ENCODE data around the gene NANOS1. TPM values are rescaled to one million over a fixed set of nuclear protein-coding genes. Genes with fewer than 3 reads are reported as not detected.

Gene NANOS1, protein sequence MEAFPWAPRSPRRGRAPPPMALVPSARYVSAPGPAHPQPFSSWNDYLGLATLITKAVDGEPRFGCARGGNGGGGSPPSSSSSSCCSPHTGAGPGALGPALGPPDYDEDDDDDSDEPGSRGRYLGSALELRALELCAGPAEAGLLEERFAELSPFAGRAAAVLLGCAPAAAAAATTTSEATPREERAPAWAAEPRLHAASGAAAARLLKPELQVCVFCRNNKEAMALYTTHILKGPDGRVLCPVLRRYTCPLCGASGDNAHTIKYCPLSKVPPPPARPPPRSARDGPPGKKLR
- total RNA-seq = 2.9 TPM
- long read RNA-seq, full-length matches to known transcripts = 13 of 13 reads
- long read RNA-seq, partial matches to known transcripts = 0 of 13 reads
- long read RNA-seq, other reads (novel, unspliced or antisense) = 0 of 13 reads

DNA sequence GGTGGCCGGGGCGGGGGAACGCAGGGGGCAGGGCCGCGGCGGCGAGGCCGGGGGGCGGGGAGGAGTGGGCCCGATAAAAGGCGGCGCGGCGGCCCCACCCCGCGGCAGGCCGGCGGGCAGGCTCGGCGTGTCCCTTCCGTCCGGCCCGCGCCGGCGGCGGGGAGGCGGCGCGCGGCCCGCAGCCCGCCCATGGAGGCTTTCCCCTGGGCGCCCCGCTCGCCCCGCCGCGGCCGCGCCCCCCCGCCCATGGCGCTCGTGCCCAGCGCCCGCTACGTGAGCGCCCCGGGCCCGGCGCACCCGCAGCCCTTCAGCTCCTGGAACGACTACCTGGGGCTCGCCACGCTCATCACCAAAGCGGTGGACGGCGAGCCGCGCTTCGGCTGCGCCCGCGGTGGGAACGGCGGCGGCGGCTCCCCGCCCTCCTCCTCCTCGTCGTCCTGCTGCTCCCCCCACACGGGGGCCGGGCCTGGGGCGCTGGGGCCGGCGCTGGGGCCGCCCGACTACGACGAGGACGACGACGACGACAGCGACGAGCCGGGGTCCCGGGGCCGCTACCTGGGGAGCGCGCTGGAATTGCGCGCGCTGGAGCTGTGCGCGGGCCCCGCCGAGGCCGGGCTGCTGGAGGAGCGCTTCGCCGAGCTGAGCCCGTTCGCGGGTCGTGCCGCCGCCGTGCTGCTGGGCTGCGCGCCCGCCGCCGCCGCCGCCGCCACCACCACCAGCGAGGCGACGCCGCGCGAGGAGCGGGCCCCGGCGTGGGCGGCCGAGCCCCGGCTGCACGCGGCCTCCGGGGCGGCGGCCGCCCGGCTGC, at the start of gene NANOS1:
TSS of gene NANOS1 (plus strand) at position 102 of the 808 bp plus-strand sequence. CDS start at position 190, 88 bp downstream.
- intact Hi-C loops (cut with DNase I) = no loop called here
- no peaks in the 10 kb centered on the region for H3K27me3 ChIP-seq
- peaks cover 13% of the 10 kb centered on the region for H3K4me1 ChIP-seq
- peak within 1 kb of the TSS; percentile 60 for H3K4me3 ChIP-seq
- peaks cover 22% of the 10 kb centered on the region for H3K36me3 ChIP-seq
- ATAC-seq = no peak
- TF ChIP-seq, protein P1, sequence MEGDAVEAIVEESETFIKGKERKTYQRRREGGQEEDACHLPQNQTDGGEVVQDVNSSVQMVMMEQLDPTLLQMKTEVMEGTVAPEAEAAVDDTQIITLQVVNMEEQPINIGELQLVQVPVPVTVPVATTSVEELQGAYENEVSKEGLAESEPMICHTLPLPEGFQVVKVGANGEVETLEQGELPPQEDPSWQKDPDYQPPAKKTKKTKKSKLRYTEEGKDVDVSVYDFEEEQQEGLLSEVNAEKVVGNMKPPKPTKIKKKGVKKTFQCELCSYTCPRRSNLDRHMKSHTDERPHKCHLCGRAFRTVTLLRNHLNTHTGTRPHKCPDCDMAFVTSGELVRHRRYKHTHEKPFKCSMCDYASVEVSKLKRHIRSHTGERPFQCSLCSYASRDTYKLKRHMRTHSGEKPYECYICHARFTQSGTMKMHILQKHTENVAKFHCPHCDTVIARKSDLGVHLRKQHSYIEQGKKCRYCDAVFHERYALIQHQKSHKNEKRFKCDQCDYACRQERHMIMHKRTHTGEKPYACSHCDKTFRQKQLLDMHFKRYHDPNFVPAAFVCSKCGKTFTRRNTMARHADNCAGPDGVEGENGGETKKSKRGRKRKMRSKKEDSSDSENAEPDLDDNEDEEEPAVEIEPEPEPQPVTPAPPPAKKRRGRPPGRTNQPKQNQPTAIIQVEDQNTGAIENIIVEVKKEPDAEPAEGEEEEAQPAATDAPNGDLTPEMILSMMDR (IDR thresholded peaks at IDR 0.05) = no peak
- no peak for DNase-seq
- no peaks in the 10 kb centered on the region for H3K9me3 ChIP-seq
- H3K27ac ChIP-seq = no peak within 1 kb of the TSS

DNA sequence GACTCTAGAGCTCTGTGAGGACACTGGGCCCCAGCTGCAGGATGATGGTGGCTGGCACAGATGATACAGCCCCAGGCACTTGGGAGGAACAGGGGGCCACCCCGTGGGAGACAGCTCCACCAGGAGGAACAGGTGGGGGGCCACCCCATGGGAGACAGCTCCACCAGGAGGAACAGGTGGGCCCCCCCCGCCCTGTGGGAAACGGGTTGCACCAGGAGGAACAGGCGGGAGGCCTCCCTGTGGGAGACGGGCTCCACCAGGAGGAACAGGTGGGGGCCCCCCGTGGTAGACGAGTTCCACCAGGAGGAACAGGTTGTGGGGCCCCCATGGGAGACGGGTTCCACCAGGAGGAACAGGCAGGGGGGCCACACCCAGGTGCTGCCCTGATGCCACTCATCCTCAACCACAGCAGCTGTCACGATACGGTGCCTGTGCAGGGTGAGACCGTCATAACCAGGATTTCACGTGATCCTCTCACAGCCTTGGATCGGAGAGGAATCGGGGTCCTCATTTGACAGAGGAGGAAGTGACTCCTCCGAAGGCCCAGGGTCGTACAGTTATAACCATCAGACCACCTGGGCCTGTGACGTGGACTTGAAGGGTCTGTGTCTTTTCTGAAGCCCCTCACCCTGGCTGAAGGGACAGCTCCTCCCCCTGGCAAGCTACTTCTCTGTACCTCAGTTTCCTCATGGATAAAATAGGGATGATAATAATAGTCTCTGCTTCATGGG, 49.2 kb upstream of the NANOS1 start:
- H3K4me1 ChIP-seq = no peaks in the 10 kb centered on the region
- intact Hi-C loops (cut with DNase I) = no loop called here
- no peaks in the 10 kb centered on the region for H3K27me3 ChIP-seq
- H3K4me3 ChIP-seq = no peak overlapping the region
- ATAC-seq (peak; percentile 14), DNase-seq (no peak)
- no peaks in the 10 kb centered on the region for H3K36me3 ChIP-seq
- TF ChIP-seq, protein P1 (IDR thresholded peaks at IDR 0.05) = no peak
- no peaks in the 10 kb centered on the region for H3K9me3 ChIP-seq
- no peak overlapping the region for H3K27ac ChIP-seq

DNA sequence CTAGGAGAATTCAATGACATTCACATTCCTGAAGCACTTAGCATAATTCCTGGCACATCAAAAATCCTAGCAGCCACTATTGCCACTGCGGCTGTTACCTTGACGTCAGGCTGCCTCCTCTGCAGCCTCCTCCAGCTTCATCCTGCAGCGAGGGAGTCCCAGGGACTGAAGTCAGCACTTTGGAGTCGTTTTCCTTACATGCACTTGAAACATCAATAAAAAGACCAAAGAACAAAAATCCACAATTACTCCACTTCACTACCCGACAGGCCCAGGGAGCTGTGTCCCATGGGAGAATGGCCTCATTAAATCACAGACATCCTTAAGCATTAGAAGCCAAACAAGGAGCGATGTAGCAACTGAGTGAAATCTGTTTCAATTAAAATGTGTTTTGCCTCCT, 48.6 kb upstream of the NANOS1 start:
- Histone ChIP-seq H3K27me3 (no peaks in the 10 kb centered on the region), H3K27ac (no peak overlapping the region), H3K4me1 (no peaks in the 10 kb centered on the region), H3K9me3 (peaks cover 4% of the 10 kb centered on the region), H3K36me3 (no peaks in the 10 kb centered on the region), H3K4me3 (no peak overlapping the region)
- DNase-seq (no peak), ATAC-seq (no peak)
- intact Hi-C loops (cut with DNase I) = no loop called here
- TF ChIP-seq, protein P1 (IDR thresholded peaks at IDR 0.05) = no peak

DNA sequence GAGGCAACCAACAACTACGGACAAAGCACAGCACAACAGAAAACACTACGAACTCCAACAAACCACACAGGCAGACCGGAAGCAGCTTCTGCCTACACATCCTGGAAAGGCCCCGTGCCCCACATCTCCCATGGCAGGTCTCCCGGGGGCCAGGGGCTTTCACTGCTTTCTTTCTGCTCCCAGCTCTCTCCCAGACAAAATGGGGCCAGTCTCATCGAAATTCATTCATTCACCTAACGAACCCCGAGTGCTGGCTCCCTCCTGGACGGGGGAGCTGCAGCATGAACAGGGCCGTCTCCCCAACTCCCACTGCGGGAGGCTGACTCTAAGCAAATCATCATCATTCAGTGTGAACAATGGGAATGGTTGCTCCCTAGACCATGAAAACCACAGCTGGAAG, 47.6 kb upstream of the NANOS1 start:
- intact Hi-C loops (cut with DNase I) = no loop called here
- H3K9me3 ChIP-seq = peaks cover 4% of the 10 kb centered on the region
- no peak for ATAC-seq
- no peaks in the 10 kb centered on the region for H3K4me1 ChIP-seq
- H3K27me3 ChIP-seq = no peaks in the 10 kb centered on the region
- TF ChIP-seq, protein P1 (IDR thresholded peaks at IDR 0.05) = no peak
- H3K27ac ChIP-seq = no peak overlapping the region
- no peak overlapping the region for H3K4me3 ChIP-seq
- no peak for DNase-seq
- H3K36me3 ChIP-seq = no peaks in the 10 kb centered on the region

DNA sequence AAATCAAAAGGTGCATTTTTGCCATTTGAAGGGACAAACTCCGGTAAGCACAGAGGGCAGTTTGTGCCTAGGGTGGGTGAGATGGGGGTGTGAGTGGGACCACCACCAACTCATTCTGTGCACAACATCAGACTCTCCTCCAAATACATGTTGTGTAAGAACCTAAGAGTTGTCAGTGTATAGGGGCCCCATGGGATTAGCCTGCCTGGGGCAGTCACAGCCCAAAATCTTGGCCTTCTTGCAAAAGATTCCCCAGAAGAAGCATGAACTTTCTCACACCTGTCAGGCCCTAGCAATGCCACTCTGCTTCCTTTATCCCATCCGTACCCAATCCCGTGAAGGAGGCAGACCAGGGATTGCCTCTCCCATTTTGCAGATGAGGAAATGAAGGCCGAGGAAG, 47.1 kb upstream of the NANOS1 start:
- Histone ChIP-seq H3K36me3 (no peaks in the 10 kb centered on the region), H3K4me3 (no peak overlapping the region), H3K27ac (no peak overlapping the region), H3K4me1 (no peaks in the 10 kb centered on the region), H3K9me3 (peaks cover 4% of the 10 kb centered on the region), H3K27me3 (no peaks in the 10 kb centered on the region)
- ATAC-seq (no peak), DNase-seq (no peak)
- intact Hi-C loops (cut with DNase I) = no loop called here
- TF ChIP-seq, protein P1 (IDR thresholded peaks at IDR 0.05) = no peak
